CD4-positive, alpha-beta T cell treated with Interferon alpha-2 for 1 hour (primary cell): Measurements from ENCODE around the gene SAMHD1.
"Not testable (repeated sequence)": the region's sequence is repeated elsewhere in the genome, so short reads cannot be mapped to it uniquely, and the experiment has no call there.

Source experiments
- DNase-seq, 2 donors: peaks; one replicate each; pipeline ENCODE4 v3.0.0-alpha.2; 2020 to 2022

The SAMHD1 gene

GRCh38 chr20:36850759-36851158, 100.7 kb downstream of the SAMHD1 start:
- no peak for DNase-seq

- no peak for DNase-seq
These were observed 102.0 kb downstream of the SAMHD1 start for GRCh38 chr20:36849333-36850065.

- no peak for DNase-seq
These were observed 102.8 kb downstream of the SAMHD1 start for GRCh38 chr20:36848677-36849076.

- no peak for DNase-seq
These were observed 103.3 kb downstream of the SAMHD1 start for GRCh38 chr20:36848078-36848660.

GRCh38 chr20:36847710-36848040, 103.8 kb downstream of the SAMHD1 start:
- no peak for DNase-seq

GRCh38 chr20:36847009-36847709, 104.3 kb downstream of the SAMHD1 start:
- DNase-seq, result no peak

- no peak for DNase-seq
These were observed 106.1 kb downstream of the SAMHD1 start for GRCh38 chr20:36845288-36845971.

GRCh38 chr20:36841030-36841429, 110.5 kb downstream of the SAMHD1 start:
- not testable (repeated sequence) for DNase-seq
